ENCODE results near the gene CLDN6.

GRCh38 chr16:3045758-3046640 lies 28.0 kb upstream of the CLDN6 start, which contains the start of gene MMP25:
- TF ChIP-seq TFAP4 (IDR thresholded peaks at IDR 0.05; ENCODE audit: borderline replicate concordance, low read depth) = no peak
- TF ChIP-seq RXRA (CRISPR knock-in tag; IDR thresholded peaks at IDR 0.05) = no peak
- no peak for TF ChIP-seq GRHL1 (CRISPR knock-in tag; conservative IDR thresholded peaks at IDR 0.05)
- TF ChIP-seq GTF2F1 (IDR thresholded peaks at IDR 0.05; ENCODE audit: low read length) = no peak
- TF ChIP-seq ISX (CRISPR knock-in tag; conservative IDR thresholded peaks at IDR 0.05) = no peak
- TF ChIP-seq MATR3 (CRISPR knock-in tag; IDR thresholded peaks at IDR 0.05) = no peak
- no peak for TF ChIP-seq FOSL2 (CRISPR knock-in tag; IDR thresholded peaks at IDR 0.05)
- TF ChIP-seq, protein P1, sequence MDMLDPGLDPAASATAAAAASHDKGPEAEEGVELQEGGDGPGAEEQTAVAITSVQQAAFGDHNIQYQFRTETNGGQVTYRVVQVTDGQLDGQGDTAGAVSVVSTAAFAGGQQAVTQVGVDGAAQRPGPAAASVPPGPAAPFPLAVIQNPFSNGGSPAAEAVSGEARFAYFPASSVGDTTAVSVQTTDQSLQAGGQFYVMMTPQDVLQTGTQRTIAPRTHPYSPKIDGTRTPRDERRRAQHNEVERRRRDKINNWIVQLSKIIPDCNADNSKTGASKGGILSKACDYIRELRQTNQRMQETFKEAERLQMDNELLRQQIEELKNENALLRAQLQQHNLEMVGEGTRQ (IDR thresholded peaks at IDR 0.05; ENCODE audit: low read depth, low read length) = no peak
- TF ChIP-seq, protein P1 (CRISPR knock-in tag; IDR thresholded peaks at IDR 0.05; ENCODE audit: borderline replicate concordance) = no peak
- TF ChIP-seq, protein P2, sequence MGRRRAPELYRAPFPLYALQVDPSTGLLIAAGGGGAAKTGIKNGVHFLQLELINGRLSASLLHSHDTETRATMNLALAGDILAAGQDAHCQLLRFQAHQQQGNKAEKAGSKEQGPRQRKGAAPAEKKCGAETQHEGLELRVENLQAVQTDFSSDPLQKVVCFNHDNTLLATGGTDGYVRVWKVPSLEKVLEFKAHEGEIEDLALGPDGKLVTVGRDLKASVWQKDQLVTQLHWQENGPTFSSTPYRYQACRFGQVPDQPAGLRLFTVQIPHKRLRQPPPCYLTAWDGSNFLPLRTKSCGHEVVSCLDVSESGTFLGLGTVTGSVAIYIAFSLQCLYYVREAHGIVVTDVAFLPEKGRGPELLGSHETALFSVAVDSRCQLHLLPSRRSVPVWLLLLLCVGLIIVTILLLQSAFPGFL (CRISPR knock-in tag; IDR thresholded peaks at IDR 0.05) = no peak
- TF ChIP-seq GTF3A (CRISPR knock-in tag; conservative IDR thresholded peaks at IDR 0.05) = no peak
